ENCODE data around the gene ASL. TPM values are rescaled to one million over a fixed set of nuclear protein-coding genes. Genes with fewer than 3 reads are reported as not detected.

Gene ASL
- total and polyA plus RNA-seq, 9 of the 15 experiments (the other 6 are each of a cell fraction or from before 2014, with no cell fraction given): 2.6 to 67.0 (median 33.3) TPM

GRCh38 chr7:66114743-66115649, 39.4 kb downstream of the ASL start, which contains the start of gene CRCP (continued):
- TF ChIP-seq ZHX1 (conservative IDR thresholded peaks at IDR 0.05; ENCODE audit: low read length): no peak
- TF ChIP-seq CREB3L1 (IDR thresholded peaks at IDR 0.05; ENCODE audit: borderline replicate concordance, low read depth): peak; percentile 71
- 0 out of 2 replicates have a peak, but pooled peaks have one; percentile 47 for TF ChIP-seq ZEB2 (IDR thresholded peaks at IDR 0.05)
- no peak for TF ChIP-seq ZNF3 (CRISPR knock-in tag; IDR thresholded peaks at IDR 0.05)
- peak; percentile 69 to 85 for TF ChIP-seq MAZ (CRISPR knock-in tag; conservative IDR thresholded peaks at IDR 0.05 in 1 of 2, IDR thresholded peaks at IDR 0.05 in 1 of 2)
- peak; percentile 88 for TF ChIP-seq PHF8 (IDR thresholded peaks at IDR 0.05; ENCODE audit: borderline replicate concordance, low read length)
- TF ChIP-seq PREB (CRISPR knock-in tag; IDR thresholded peaks at IDR 0.05): peak; percentile 94
- TF ChIP-seq STAT6 (CRISPR knock-in tag; IDR thresholded peaks at IDR 0.05): no peak
- peak; percentile 100 for TF ChIP-seq SIN3A (IDR thresholded peaks at IDR 0.05; ENCODE audit: borderline replicate concordance in 2 of 2, control insufficient read depth in 1 of 2, low read depth in 2 of 2, low read length in 2 of 2)

Measured in K562 (cell line).